Liver (tissue), 9 donors: ENCODE results near the gene ASCL2. TPM values are rescaled to one million over a fixed set of nuclear protein-coding genes. Genes with fewer than 3 reads are reported as not detected.

ENCODE experiments used
- DNase-seq: peaks from one replicate; pipeline ENCODE4 v3.0.0-alpha.2; 2017; ENCODE audit warnings: low spot score
- H3K27ac ChIP-seq, 2 donors: one replicate each; pipeline ENCODE4 v1.7.0; 2013; ENCODE audit warnings: inconsistent platforms in 2 of 2, low read length in 2 of 2, control low read depth in 1 of 2, low read depth in 1 of 2, mild to moderate bottlenecking in 1 of 2
- H3K27me3 ChIP-seq, 4 donors: one replicate each; pipeline versions ENCODE4 v1.6.1 to v1.7.0; 2013; ENCODE audit warnings: low read length in 3 of 4, inconsistent platforms in 1 of 4, mild to moderate bottlenecking in 1 of 4, moderate library complexity in 1 of 4; ENCODE audit not compliant: control insufficient read depth in 4 of 4, insufficient read depth in 4 of 4
- H3K36me3 ChIP-seq, 4 donors: one replicate each; pipeline versions ENCODE4 v1.6.1 to v1.7.0; 2013; ENCODE audit warnings: low read length in 3 of 4, mild to moderate bottlenecking in 3 of 4, low read depth in 1 of 4, moderate library complexity in 1 of 4; ENCODE audit not compliant: control insufficient read depth in 4 of 4, insufficient read depth in 3 of 4
- H3K4me1 ChIP-seq, 4 donors: one replicate each; pipeline versions ENCODE4 v1.6.1 to v1.7.0; 2013; ENCODE audit warnings: low read length in 3 of 4, mild to moderate bottlenecking in 3 of 4, moderate library complexity in 1 of 4; ENCODE audit not compliant: control insufficient read depth in 4 of 4, insufficient read depth in 4 of 4
- H3K4me3 ChIP-seq, 3 donors: one replicate each; pipeline versions ENCODE4 v1.6.1 to v1.7.0; 2013; ENCODE audit warnings: low read length in 3 of 3, control low read depth in 1 of 3, low read depth in 1 of 3, mild to moderate bottlenecking in 1 of 3
- H3K9ac ChIP-seq, 2 donors: one replicate each; pipeline ENCODE4 v1.7.0; 2013; ENCODE audit warnings: low read length in 2 of 2, mild to moderate bottlenecking in 2 of 2, moderate library complexity in 2 of 2, control low read depth in 1 of 2, low read depth in 1 of 2
- H3K9me3 ChIP-seq, 4 donors: one replicate each; pipeline versions ENCODE4 v1.6.1 to v1.7.0; 2013; ENCODE audit warnings: low read length in 3 of 4; ENCODE audit not compliant: control insufficient read depth in 4 of 4
- ATF3 ChIP-seq: IDR thresholded peaks from 2 replicates; pipeline ENCODE4 v1.6.1; 2016; ENCODE audit warnings: antibody characterized with exemption
- CTCF ChIP-seq: fragments of 150-350 bp; IDR thresholded peaks from 2 replicates; pipeline ENCODE4 v1.5.1; 2017; ENCODE audit warnings: improper control_type of control experiment, low read depth, low read length; ENCODE audit not compliant: missing input control
- EGR1 ChIP-seq, 2 donors: IDR thresholded peaks; 2 replicates each; pipeline ENCODE4 v1.6.1; 2016 to 2018; ENCODE audit warnings: antibody characterized with exemption in 2 of 2, low read depth in 2 of 2
- FOXA1 ChIP-seq: IDR thresholded peaks from 2 replicates; pipeline ENCODE4 v1.6.1; 2016; ENCODE audit warnings: antibody characterized with exemption
- FOXA2 ChIP-seq: IDR thresholded peaks from 2 replicates; pipeline ENCODE4 v1.6.1; 2016; ENCODE audit warnings: antibody characterized with exemption
- GABPA ChIP-seq, 2 donors: IDR thresholded peaks in 1 of 2; conservative IDR thresholded peaks in 1 of 2; 2 replicates each; pipeline ENCODE4 v1.6.1; 2016; ENCODE audit warnings: antibody characterized with exemption in 2 of 2, mild to moderate bottlenecking in 1 of 2, moderate library complexity in 1 of 2
- HNF4A ChIP-seq, 2 donors: conservative IDR thresholded peaks; 2 replicates each; pipeline ENCODE4 v1.6.1; 2016; ENCODE audit warnings: antibody characterized with exemption in 2 of 2, mild to moderate bottlenecking in 2 of 2
- HNF4G ChIP-seq: IDR thresholded peaks from 2 replicates; pipeline ENCODE4 v1.6.1; 2016; ENCODE audit warnings: antibody characterized with exemption
- RAD21 ChIP-seq, 2 donors: IDR thresholded peaks; 2 replicates each; pipeline ENCODE4 v1.6.1; 2016; ENCODE audit warnings: antibody characterized with exemption in 2 of 2, mild to moderate bottlenecking in 2 of 2
- REST ChIP-seq: IDR thresholded peaks from 2 replicates; pipeline ENCODE4 v1.6.1; 2016; ENCODE audit warnings: antibody characterized with exemption, mild to moderate bottlenecking
- SP1 ChIP-seq: IDR thresholded peaks from 2 replicates; pipeline ENCODE4 v1.6.1; 2018; ENCODE audit warnings: antibody characterized with exemption, mild to moderate bottlenecking
- TAF1 ChIP-seq: conservative IDR thresholded peaks from 2 replicates; pipeline ENCODE4 v1.6.1; 2016; ENCODE audit warnings: antibody characterized with exemption, mild to moderate bottlenecking
- YY1 ChIP-seq: IDR thresholded peaks from 2 replicates; pipeline ENCODE4 v1.6.1; 2016; ENCODE audit warnings: antibody characterized with exemption, mild to moderate bottlenecking
- ZBTB33 ChIP-seq: IDR thresholded peaks from 2 replicates; pipeline ENCODE4 v1.6.1; 2016; ENCODE audit warnings: antibody characterized with exemption
- WGBS: extraction: QIAGEN DNeasy Blood & Tissue Kit; methylation state at CpG from one replicate; pipeline ENCODE4 v1.1.7; 2013; 5-methylcytosine and 5-hydroxymethylcytosine counted together
- polyA plus RNA-seq, 2 donors: library from polyadenylated mRNA; stranded (reverse) in 1 of 2; unstranded in 1 of 2; fragments of 200-250 nt in 1 of 2; fragments of >200 nt in 1 of 2; fragmentation: Nextera tagmentation in 1 of 2; extraction: Ambion mirVana in 1 of 2; gene quantifications; one replicate each; pipeline versions ENCODE4 v1.2.1 to v1.2.3, GENCODE V29; 2013 to 2015
- total RNA-seq, 2 donors: library from RNA; depleted of rRNA; stranded (reverse); fragments of >200 nt; gene quantifications; one replicate each; pipeline ENCODE4 v1.2.3, GENCODE V29; 2014
- donor health status: healthy.
- donor health status: healthy.
- donor health status: healthy.
- donor health status: healthy.
- donor health status: healthy.

Gene ASCL2
- total and polyA plus RNA-seq, 4 donors: 0.17 to 0.47 (median 0.32) TPM

GRCh38 chr11:2263071-2263565, 7.3 kb downstream of the ASCL2 start:
- Histone ChIP-seq H3K27me3 (no peaks in the 10 kb centered on the region), H3K36me3 (no peaks in the 10 kb centered on the region), H3K4me3 (no peak overlapping the region), H3K9me3 (no peaks in the 10 kb centered on the region), H3K9ac (no peak overlapping the region), H3K4me1 (peaks cover 0 to 2% (median 0%) of the 10 kb centered on the region in 4 donors), H3K27ac (no peak overlapping the region)
- TF ChIP-seq HNF4G: no peak
- TF ChIP-seq ZBTB33: no peak
- TF ChIP-seq SP1: no peak
- TF ChIP-seq FOXA2: no peak
- no peak for TF ChIP-seq EGR1 (IDR thresholded peaks at IDR 0.05; ENCODE audit: low read depth in 2 of 2)
- no peak for TF ChIP-seq CTCF
- no peak for TF ChIP-seq GABPA (IDR thresholded peaks at IDR 0.05 in 1 of 2, conservative IDR thresholded peaks at IDR 0.05 in 1 of 2)
- TF ChIP-seq FOXA1: no peak
- TF ChIP-seq HNF4A (conservative IDR thresholded peaks at IDR 0.05): no peak
- 83% methylated on average over 10 of the region's 10 CpGs for WGBS
- no peak for DNase-seq

- no peak overlapping the region for H3K27ac ChIP-seq
- H3K4me1 ChIP-seq: peaks cover 0 to 2% (median 0%) of the 10 kb centered on the region in 4 donors
- H3K9me3 ChIP-seq: no peaks in the 10 kb centered on the region
- 94% methylated on average over 18 of the region's 18 CpGs for WGBS
- no peak overlapping the region for H3K9ac ChIP-seq
- no peak for TF ChIP-seq HNF4A (conservative IDR thresholded peaks at IDR 0.05)
- H3K36me3 ChIP-seq: no peaks in the 10 kb centered on the region
- no peak overlapping the region for H3K4me3 ChIP-seq
- H3K27me3 ChIP-seq: no peaks in the 10 kb centered on the region
- DNase-seq: no peak
These were observed 7.9 kb downstream of the ASCL2 start for GRCh38 chr11:2262301-2263070.

GRCh38 chr11:2261436-2262230, 8.8 kb downstream of the ASCL2 start:
- peaks cover 0 to 2% (median 0%) of the 10 kb centered on the region in 4 donors for H3K4me1 ChIP-seq
- 85% methylated on average over 21 of the region's 21 CpGs for WGBS
- TF ChIP-seq SP1 (no peak), FOXA1 (no peak), TAF1 (no peak), FOXA2 (no peak), ATF3 (no peak), RAD21 (IDR thresholded peaks at IDR 0.05) (no peak), YY1 (no peak), ZBTB33 (no peak), HNF4A (conservative IDR thresholded peaks at IDR 0.05) (no peak), HNF4G (no peak), REST (no peak)
- no peak overlapping the region for H3K9ac ChIP-seq
- H3K36me3 ChIP-seq: no peaks in the 10 kb centered on the region
- DNase-seq: no peak
- H3K27ac ChIP-seq: no peak overlapping the region
- no peaks in the 10 kb centered on the region for H3K27me3 ChIP-seq
- H3K4me3 ChIP-seq: no peak overlapping the region
- H3K9me3 ChIP-seq: no peaks in the 10 kb centered on the region
